ENCODE results near the gene KRTAP9-1. TPM values are rescaled to one million over a fixed set of nuclear protein-coding genes. Genes with fewer than 3 reads are reported as not detected.

KRTAP9-1 gene
- total RNA-seq, 1 experiment from 2014 or later = not detected

- H3K27me3 ChIP-seq (ENCODE audit: insufficient read depth, low read depth) = no peaks in the 10 kb centered on the region
- no peaks in the 10 kb centered on the region for H4K20me1 ChIP-seq (ENCODE audit: insufficient read depth)
- no peak overlapping the region for H2AFZ ChIP-seq
- H3K79me2 ChIP-seq (ENCODE audit: low read depth) = no peaks in the 10 kb centered on the region
- POLR2A ChIA-PET (ENCODE audit: unreplicated experiment) = no interaction called here
- BruUV-seq (replicated peaks) = no TSS peak
- CTCF ChIA-PET = no interaction called here
- intact Hi-C loops (cut with micrococcal nuclease; ENCODE audit: unreplicated experiment) = no loop called here
- 0 out of 2 replicates have a peak, but pooled peaks cover 6% of the 10 kb centered on the region for H3F3A ChIP-seq (ENCODE audit: insufficient read depth, low read depth)
- H3K36me3 ChIP-seq (ENCODE audit: low read depth) = no peaks in the 10 kb centered on the region
- H3K4me2 ChIP-seq = no peak overlapping the region
- H3K4me1 ChIP-seq (replicated peaks; ENCODE audit: insufficient read depth) = no peaks in the 10 kb centered on the region
- TF ChIP-seq CTCF (conservative IDR thresholded peaks at IDR 0.05) (no peak), EZH2 (IDR thresholded peaks at IDR 0.05; ENCODE audit: low read depth) (no peak)
- H3K9me3 ChIP-seq (ENCODE audit: insufficient read depth, low read depth) = no peaks in the 10 kb centered on the region
- DNase-seq = no peak
- no peak overlapping the region for H3K4me3 ChIP-seq
- no peaks in the 10 kb centered on the region for H3K9me2 ChIP-seq (ENCODE audit: insufficient read depth)
- no peak overlapping the region for H3K27ac ChIP-seq
Measured at GRCh38 chr17:41186872-41187271, 2.8 kb upstream of the KRTAP9-1 start.

GRCh38 chr17:41190328-41190727 lies 641 bp downstream of the KRTAP9-1 start:
- Histone ChIP-seq H3K36me3 (ENCODE audit: low read depth) (no peaks in the 10 kb centered on the region), H3F3A (ENCODE audit: insufficient read depth, low read depth) (0 out of 2 replicates have a peak, but pooled peaks cover 6% of the 10 kb centered on the region), H3K4me2 (no peak overlapping the region), H4K20me1 (ENCODE audit: insufficient read depth) (no peaks in the 10 kb centered on the region), H3K9me2 (ENCODE audit: insufficient read depth) (no peaks in the 10 kb centered on the region), H3K27ac (no peak overlapping the region), H3K9me3 (ENCODE audit: insufficient read depth, low read depth) (peaks cover 4% of the 10 kb centered on the region; the same call in 1 of the 2 replicates), H3K27me3 (ENCODE audit: insufficient read depth, low read depth) (no peaks in the 10 kb centered on the region), H3K4me3 (no peak overlapping the region), H3K79me2 (ENCODE audit: low read depth) (no peaks in the 10 kb centered on the region), H3K4me1 (replicated peaks; ENCODE audit: insufficient read depth) (no peaks in the 10 kb centered on the region), H2AFZ (no peak overlapping the region)
- intact Hi-C loops (cut with micrococcal nuclease; ENCODE audit: unreplicated experiment) = no loop called here
- DNase-seq = no peak
- CTCF ChIA-PET = interaction anchor here (0.6 to 0.8 kb wide), 2 partner anchors 22 to 225 kb away, joined by 4 to 5 read pairs; no protein-coding TSS in a partner anchor
- no TSS peak for BruUV-seq (replicated peaks)
- TF ChIP-seq CTCF (conservative IDR thresholded peaks at IDR 0.05) (no peak), EZH2 (IDR thresholded peaks at IDR 0.05; ENCODE audit: low read depth) (no peak)
- POLR2A ChIA-PET (ENCODE audit: unreplicated experiment) = no interaction called here

GRCh38 chr17:41196068-41196467 lies 6.4 kb downstream of the KRTAP9-1 start:
- H4K20me1 ChIP-seq (ENCODE audit: insufficient read depth) = no peaks in the 10 kb centered on the region
- DNase-seq = no peak
- no peaks in the 10 kb centered on the region for H3K4me1 ChIP-seq (replicated peaks; ENCODE audit: insufficient read depth)
- peaks cover 4% of the 10 kb centered on the region; the same call in 1 of the 2 replicates for H3K9me3 ChIP-seq (ENCODE audit: insufficient read depth, low read depth)
- H3K27ac ChIP-seq = no peak overlapping the region
- no peak overlapping the region for H2AFZ ChIP-seq
- intact Hi-C loops (cut with micrococcal nuclease; ENCODE audit: unreplicated experiment) = no loop called here
- H3K79me2 ChIP-seq (ENCODE audit: low read depth) = no peaks in the 10 kb centered on the region
- H3K36me3 ChIP-seq (ENCODE audit: low read depth) = no peaks in the 10 kb centered on the region
- BruUV-seq (replicated peaks) = no TSS peak
- H3K27me3 ChIP-seq (ENCODE audit: insufficient read depth, low read depth) = no peaks in the 10 kb centered on the region
- ChIA-PET CTCF (no interaction called here), POLR2A (ENCODE audit: unreplicated experiment) (no interaction called here)
- no peak overlapping the region for H3K4me2 ChIP-seq
- TF ChIP-seq EZH2 (IDR thresholded peaks at IDR 0.05; ENCODE audit: low read depth) (no peak), CTCF (conservative IDR thresholded peaks at IDR 0.05) (no peak)
- no peak overlapping the region for H3K4me3 ChIP-seq
- no peaks in the 10 kb centered on the region for H3K9me2 ChIP-seq (ENCODE audit: insufficient read depth)
- no peaks in the 10 kb centered on the region for H3F3A ChIP-seq (ENCODE audit: insufficient read depth, low read depth)
